HG03565 (cell line): ENCODE measurements around the gene GGA1.
"Not testable (repeated sequence)": the region's sequence is repeated elsewhere in the genome, so short reads cannot be mapped to it uniquely, and the experiment has no call there.

ENCODE experiments used
- ATAC-seq: cut with Tn5 transposase; IDR thresholded peaks from one replicate; pipeline ENCODE4 v1.9.1; 2021; ENCODE audit warnings: mild to moderate bottlenecking, moderate library complexity; ENCODE audit not compliant: unreplicated experiment

The GGA1 gene

DNA sequence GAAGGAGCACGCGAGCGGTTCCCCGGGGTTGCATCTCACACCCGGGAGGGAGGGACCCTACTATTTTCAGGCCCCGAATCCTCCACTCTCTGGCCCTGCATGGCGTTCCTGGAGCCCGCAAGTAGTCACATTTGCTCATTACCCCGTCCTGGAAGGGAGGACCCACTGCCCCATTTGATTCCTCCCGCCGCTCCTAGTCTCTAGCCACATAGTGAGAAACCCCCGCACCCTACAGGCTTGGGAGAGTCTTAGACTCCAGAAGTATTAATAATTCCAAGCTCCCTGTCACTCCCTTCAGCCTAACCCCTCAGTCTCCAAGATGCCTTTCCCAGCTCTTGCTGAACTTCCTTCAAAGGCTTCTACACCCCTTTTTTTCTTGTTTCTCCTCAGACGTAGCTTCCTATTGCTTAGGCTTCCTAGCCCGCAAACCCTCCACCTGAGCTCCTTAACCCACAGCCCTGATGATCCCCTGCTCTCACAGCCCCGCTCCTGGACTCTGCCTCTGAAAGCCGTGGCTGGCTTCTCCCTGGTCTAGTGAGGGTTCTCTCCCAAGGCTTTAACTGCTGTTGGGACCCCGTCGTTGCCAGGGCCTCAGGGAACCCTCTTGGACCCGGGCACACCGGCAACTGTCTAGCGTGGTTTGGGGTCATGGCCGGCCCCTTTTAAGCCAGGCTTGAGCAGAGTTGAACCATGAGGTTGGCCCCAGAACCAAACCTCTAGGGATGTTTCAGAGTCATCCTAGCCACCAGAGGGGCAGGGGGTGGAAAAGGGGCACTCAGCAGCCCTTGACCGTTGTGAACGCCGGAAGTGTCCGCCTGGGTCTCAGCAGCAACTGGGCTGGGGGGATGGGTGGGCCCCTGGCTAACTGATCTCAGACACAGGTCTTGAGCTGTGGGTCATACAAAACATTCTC, 862 bp downstream of the GGA1 start:
- no peak for ATAC-seq

GRCh38 chr22:37610153-37610475, 1.5 kb downstream of the GGA1 start:
- ATAC-seq: not testable (repeated sequence)

- ATAC-seq: no peak
These were observed 2.0 kb downstream of the GGA1 start for GRCh38 chr22:37610480-37611129.

- no peak for ATAC-seq
These were observed 2.6 kb downstream of the GGA1 start for GRCh38 chr22:37611207-37611606.

DNA sequence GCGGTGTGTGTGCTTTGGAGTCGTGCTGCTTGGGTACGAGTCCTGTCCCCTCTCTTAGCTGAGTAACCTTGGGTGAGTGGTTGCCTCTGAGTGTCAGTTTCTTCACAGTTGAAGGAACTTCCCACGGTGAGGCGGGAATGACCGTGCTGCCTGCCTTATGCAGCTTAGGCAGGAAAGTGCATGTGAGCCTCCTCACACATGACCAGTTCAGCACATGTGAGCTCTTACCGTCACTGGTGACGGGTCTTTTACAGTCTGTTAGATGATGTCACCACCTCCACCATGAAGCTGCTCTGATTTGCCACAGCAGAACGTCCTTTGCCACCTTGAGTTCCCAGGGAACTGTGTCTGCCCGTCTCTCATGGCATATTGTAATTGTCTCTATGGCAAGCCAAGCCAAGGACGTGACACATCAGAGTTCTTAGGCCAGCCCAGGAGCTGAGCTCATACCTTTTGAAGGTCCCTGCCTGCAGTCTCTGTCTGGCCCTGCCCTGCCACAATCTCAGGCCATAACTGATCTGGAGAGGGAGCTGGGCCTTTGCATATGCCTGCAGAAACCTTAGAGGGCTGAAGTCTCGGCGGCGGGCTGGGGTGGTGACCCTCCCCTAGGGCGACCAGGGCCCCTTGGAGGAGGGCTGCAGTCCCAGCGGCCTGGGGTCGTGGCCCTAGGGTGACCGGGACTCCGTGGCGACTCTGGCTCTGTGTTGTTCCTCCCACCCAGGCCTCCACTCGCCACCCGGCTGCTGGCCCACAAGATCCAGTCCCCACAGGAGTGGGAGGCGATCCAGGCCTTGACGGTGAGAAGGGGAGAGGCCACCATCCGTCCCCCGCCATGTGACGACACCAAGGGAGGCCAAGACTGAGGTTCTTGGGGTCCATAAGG, 7.8 kb downstream of the GGA1 start:
- no peak for ATAC-seq

DNA sequence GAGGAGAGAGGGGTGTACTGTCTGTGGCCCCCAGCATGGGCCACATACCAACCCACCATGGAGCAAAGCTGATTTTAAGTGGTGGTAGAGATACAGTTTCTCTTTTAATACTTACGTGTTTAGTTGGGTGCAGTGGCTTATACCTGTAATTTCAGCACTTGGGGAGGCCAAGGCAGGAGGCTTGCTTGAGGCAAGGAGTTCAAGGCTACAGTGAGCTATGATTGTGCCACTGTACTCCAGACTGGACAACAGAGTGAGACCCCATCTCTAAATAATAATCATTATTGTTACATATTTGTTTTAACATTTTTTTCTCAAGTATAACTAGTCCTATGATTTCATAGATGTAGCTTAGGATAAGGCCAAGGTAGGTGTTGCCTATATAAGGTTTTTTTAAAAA, 8.8 kb downstream of the GGA1 start:
- no peak for ATAC-seq

- ATAC-seq: no peak
These were observed 9.5 kb downstream of the GGA1 start for GRCh38 chr22:37618072-37618656.

- no peak for ATAC-seq
These were observed 10.0 kb downstream of the GGA1 start for GRCh38 chr22:37618674-37619073.

DNA sequence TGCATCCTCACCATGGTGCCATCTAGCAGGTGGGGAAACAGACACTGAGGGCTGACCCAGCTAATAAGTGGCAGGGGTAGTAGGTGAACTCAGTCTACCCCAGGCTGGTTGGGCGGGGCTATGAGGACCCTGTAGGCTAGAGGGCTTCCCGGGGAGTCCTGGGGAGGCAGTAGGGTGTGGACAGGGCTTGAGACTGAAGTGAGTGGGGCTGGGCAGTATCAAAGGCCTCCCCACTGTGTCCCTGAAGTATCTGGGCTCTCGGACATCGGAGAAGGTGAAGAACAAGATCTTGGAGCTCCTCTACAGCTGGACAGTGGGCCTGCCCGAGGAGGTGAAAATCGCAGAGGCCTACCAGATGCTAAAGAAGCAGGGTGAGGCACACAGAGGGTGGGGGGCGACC, 11.4 kb downstream of the GGA1 start:
- ATAC-seq: no peak

GRCh38 chr22:37621352-37621860, 12.8 kb downstream of the GGA1 start:
- no peak for ATAC-seq

DNA sequence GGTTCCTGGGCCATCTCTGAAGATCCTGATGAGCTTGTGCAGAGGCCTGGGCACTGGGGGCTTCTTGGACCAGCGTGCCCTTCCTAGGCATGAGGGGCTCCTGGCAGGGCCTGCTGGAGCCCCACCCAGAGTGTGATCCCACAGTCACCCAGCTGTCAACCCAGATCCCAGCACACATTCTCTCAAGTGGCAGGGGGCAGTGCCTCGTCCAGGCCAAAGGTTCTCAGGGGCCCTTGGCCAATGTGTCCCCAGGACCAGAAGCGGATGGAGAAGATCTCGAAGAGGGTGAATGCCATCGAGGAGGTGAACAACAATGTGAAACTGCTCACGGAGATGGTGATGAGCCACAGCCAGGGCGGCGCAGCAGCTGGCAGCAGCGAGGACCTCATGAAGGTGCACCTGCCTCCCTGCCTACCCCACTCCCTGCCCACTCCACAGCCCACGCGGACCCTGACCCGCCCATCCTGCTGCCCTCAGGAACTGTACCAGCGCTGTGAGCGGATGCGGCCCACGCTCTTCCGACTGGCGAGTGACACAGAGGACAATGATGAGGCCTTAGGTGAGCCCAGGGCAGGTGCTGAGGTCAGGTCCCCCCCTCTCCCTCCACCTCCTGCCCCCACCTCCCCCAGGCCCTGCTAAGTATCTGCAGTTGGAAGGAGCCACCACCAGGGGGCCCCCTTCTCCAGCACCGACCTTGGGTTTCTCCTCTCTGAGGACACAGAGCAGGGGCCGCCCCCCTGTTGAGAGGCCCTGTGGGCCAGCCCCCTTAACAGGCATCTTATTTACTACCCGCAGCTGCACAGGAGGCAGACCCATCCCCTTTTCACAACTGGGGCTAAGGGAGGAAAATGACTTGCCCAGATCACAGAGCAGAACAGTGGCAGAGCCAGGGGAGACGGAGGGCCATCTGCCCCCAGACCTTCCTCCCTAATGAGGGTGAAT, 14.7 kb downstream of the GGA1 start:
- ATAC-seq: no peak

- no peak for ATAC-seq
These were observed 15.4 kb downstream of the GGA1 start for GRCh38 chr22:37624017-37624365.

- no peak for ATAC-seq
These were observed 16.2 kb downstream of the GGA1 start for GRCh38 chr22:37624876-37625275.

DNA sequence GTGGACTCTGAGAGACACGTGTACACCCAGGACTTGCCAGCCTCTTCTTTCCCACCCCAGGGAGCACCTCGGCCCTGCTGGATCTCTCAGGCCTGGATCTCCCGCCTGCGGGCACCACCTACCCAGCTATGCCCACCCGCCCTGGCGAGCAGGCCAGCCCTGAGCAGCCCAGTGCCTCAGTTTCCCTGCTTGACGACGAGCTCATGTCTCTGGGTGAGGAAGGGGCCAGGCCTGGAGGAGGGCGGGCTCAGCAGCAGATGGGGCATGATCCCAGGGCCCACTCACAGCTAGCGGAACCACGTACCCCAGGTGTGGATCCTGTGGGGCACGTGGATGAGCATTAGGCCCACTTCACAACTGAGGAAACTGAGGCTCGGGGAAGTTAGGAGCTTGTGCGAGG, 17.1 kb downstream of the GGA1 start:
- ATAC-seq: no peak

GRCh38 chr22:37626144-37626543, 17.5 kb downstream of the GGA1 start:
- ATAC-seq: no peak

GRCh38 chr22:37626556-37627075, 18.0 kb downstream of the GGA1 start:
- no peak for ATAC-seq

DNA sequence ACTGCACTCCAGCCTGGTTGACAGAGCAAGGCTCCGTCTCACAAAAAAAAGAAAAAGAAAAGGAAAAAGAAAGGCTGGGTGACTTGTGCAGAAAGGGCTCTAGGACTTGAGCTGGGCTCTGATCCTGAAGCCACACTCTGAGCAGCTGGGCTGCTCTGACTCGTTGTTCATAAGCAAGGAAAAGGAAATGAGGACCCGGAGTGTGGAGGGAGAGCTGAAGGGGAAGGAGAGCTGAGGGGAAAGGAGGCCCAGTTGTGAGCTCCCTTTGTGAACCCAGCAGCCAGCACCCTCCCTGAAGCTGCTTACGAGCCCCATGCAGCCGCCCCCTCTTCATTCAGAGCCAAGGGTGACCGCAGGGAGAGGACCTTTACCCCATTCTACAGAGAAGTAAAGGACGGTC, 18.5 kb downstream of the GGA1 start:
- no peak for ATAC-seq

DNA sequence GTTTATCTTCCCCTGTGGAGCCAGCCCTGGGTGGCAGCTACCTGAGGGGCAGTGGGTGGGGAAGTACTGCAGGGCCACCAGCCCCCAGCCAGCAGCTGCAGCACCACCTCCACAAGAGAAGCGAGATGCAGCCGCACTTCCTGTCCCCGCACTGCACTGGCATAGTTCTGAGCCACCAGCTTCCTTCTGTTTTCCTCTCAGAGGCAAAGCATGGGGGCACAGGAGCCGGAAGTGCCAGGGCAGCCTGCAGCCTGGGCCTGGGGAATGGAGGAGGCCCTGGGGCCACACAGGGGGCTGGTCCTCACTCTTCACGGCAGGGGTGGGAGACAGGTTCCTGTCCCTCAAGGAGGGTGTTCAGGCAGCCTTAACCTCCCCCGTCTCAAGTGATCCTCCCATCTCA, 18.9 kb downstream of the GGA1 start:
- ATAC-seq: no peak

- no peak for ATAC-seq
These were observed 20.2 kb downstream of the GGA1 start for GRCh38 chr22:37628830-37629229.

GRCh38 chr22:37629928-37630327, 21.3 kb downstream of the GGA1 start:
- no peak for ATAC-seq
